ENCODE measurements around the gene ENPP1.

DNA sequence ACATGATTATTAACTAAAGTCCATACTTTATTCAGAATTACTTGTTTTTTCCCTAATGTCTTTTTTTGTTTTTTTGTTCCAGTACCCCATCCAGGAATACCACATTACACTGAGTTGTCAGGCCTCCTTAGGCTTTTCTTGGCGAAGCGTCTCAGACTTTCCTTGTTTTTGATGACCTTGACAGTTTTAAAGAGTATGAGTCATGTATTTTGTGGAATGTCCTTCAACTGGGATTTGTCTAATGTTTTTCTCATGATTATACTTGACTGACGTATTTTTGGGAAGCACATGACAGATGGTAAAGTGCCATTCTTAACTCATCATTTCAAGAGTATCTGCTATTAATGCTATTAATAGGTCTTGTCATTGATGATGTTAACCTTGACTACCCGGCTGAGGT lies 23.6 kb downstream of the ENPP1 start:
- TF ChIP-seq EZH2 (IDR thresholded peaks at IDR 0.05) (no peak), POLR2AphosphoS5 (IDR thresholded peaks at IDR 0.05; ENCODE audit: borderline replicate concordance, low read depth, low read length) (no peak), FOXP2 (optimal IDR thresholded peaks at IDR 0.05; ENCODE audit: control extremely low read depth, extremely low read length, insufficient read depth) (no peak)
